Dedifferentiated amniotic fluid mesenchymal stem cell (primary cell): ENCODE measurements around the gene SNU13.
"Not testable (repeated sequence)": the region's sequence is repeated elsewhere in the genome, so short reads cannot be mapped to it uniquely, and the experiment has no call there.

ENCODE experiments used
- DNase-seq: peaks from one replicate; pipeline ENCODE4 v3.0.0-alpha.2; 2016; ENCODE audit errors: extremely low spot score

Gene SNU13

GRCh38 chr22:41642331-41643110 is 46.1 kb downstream of the SNU13 start:
- no peak for DNase-seq

- no peak for DNase-seq
These were observed 46.8 kb downstream of the SNU13 start for GRCh38 chr22:41641854-41642253.

GRCh38 chr22:41638748-41639147 is 49.9 kb downstream of the SNU13 start:
- no peak for DNase-seq

GRCh38 chr22:41638124-41638523 is 50.5 kb downstream of the SNU13 start:
- DNase-seq = no peak

- not testable (repeated sequence) for DNase-seq
These were observed 51.0 kb downstream of the SNU13 start for GRCh38 chr22:41637623-41638022.

- no peak for DNase-seq
These were observed 52.2 kb downstream of the SNU13 start for GRCh38 chr22:41636467-41636866.

GRCh38 chr22:41634610-41635009 is 54.1 kb downstream of the SNU13 start:
- DNase-seq = not testable (repeated sequence)

- DNase-seq = not testable (repeated sequence)
These were observed 57.1 kb downstream of the SNU13 start for GRCh38 chr22:41631615-41632014.

- DNase-seq = not testable (repeated sequence)
These were observed 57.6 kb downstream of the SNU13 start for GRCh38 chr22:41631115-41631514.

- no peak for DNase-seq
These were observed 63.1 kb downstream of the SNU13 start for GRCh38 chr22:41625577-41625976.
